Esophagus squamous epithelium (tissue), 5 donors: Measurements from ENCODE around the gene ZFP92. TPM values are rescaled to one million over a fixed set of nuclear protein-coding genes. Genes with fewer than 3 reads are reported as not detected.

ENCODE experiments used
- DNase-seq: peaks from one replicate; lab custom pipeline; 2025; lab: John Stamatoyannopoulos, UW
- H3K27ac ChIP-seq, 4 donors: fragments of 200-600 bp; sonication (generic); one replicate each; pipeline ENCODE4 v1.5.1; 2016 to 2019; ENCODE audit warnings: mild to moderate bottlenecking in 1 of 4
- H3K27me3 ChIP-seq, 4 donors: fragments of 200-600 bp; sonication (generic); 1 replicate in 3 of 4; 2 replicates in 1 of 4; pipeline versions ENCODE4 v1.5.1 to v1.6.0; 2017 to 2021; ENCODE audit warnings: antibody characterized with exemption in 1 of 4
- H3K36me3 ChIP-seq, 3 donors: fragments of 200-600 bp; sonication (generic); one replicate each; pipeline ENCODE4 v1.5.1; 2016 to 2019
- H3K4me1 ChIP-seq, 3 donors: fragments of 200-600 bp; sonication (generic); one replicate each; pipeline ENCODE4 v1.5.1; 2017 to 2019
- H3K4me3 ChIP-seq, 4 donors: fragments of 200-600 bp; sonication (generic); 1 replicate in 3 of 4; 2 replicates in 1 of 4; pipeline ENCODE4 v1.5.1; 2016 to 2019; ENCODE audit warnings: mild to moderate bottlenecking in 2 of 4, moderate library complexity in 1 of 4
- H3K9me3 ChIP-seq, 3 donors: fragments of 200-600 bp; sonication (generic); one replicate each; pipeline ENCODE4 v1.5.1; 2016 to 2019
- CTCF ChIP-seq, 6 experiments: fragments of 450-650 bp in 4 of 6; fragments of 200-600 bp in 2 of 6; sonication (generic) in 2 of 6; IDR thresholded peaks; one replicate each; pipeline ENCODE4 v1.5.1; 2016 to 2019; ENCODE audit warnings: antibody characterized with exemption in 6 of 6, mild to moderate bottlenecking in 4 of 6, moderate library complexity in 4 of 6
- POLR2A ChIP-seq, 4 donors: fragments of 450-650 bp; IDR thresholded peaks; one replicate each; pipeline ENCODE4 v1.6.1; 2017; ENCODE audit warnings: antibody characterized with exemption in 4 of 4, mild to moderate bottlenecking in 4 of 4, moderate library complexity in 3 of 4
- WGBS, 2 donors: methylation state at CpG; one replicate each; pipeline ENCODE4 v1.1.5; 2018; 5-methylcytosine and 5-hydroxymethylcytosine counted together
- intact Hi-C: fragments of 100-400 bp; cut with DNase I; formaldehyde crosslinking; loops from one replicate; pipeline ENCODE4 v1.15.0; 2022
- total RNA-seq, 4 donors: library from RNA; depleted of rRNA; stranded (reverse); fragments of >200 nt; gene quantifications; one replicate each; pipeline ENCODE4 v1.1.0, GENCODE V29; 2016
- donor health status: DM: yes; HTN: yes; CAD: no.

ZFP92 gene
- total RNA-seq, 4 donors from 2014 or later, result 0.11 to 0.97 (median 0.37) TPM

GRCh38 chrX:153417637-153418036 is 6.4 kb downstream of the ZFP92 start:
- peaks cover 0 to 5% (median 0%) of the 10 kb centered on the region in 3 donors for H3K4me1 ChIP-seq
- H3K27me3 ChIP-seq, result peaks cover 0 to 63% (median 0%) of the 10 kb centered on the region in 4 donors
- no peaks in the 10 kb centered on the region for H3K36me3 ChIP-seq
- TF ChIP-seq POLR2A (IDR thresholded peaks at IDR 0.05) (no peak), CTCF (IDR thresholded peaks at IDR 0.05) (no peak)
- H3K9me3 ChIP-seq, result no peaks in the 10 kb centered on the region
- H3K4me3 ChIP-seq, result no peak overlapping the region
- DNase-seq, result no peak
- WGBS, 2 donors, result 74 to 96% methylated on average over 5 to 8 of the region's 8 CpGs
- no peak overlapping the region for H3K27ac ChIP-seq
- intact Hi-C loops, result no loop called here

GRCh38 chrX:153420851-153421599 is 9.8 kb downstream of the ZFP92 start:
- intact Hi-C loops, result no loop called here
- no peak for TF ChIP-seq CTCF (IDR thresholded peaks at IDR 0.05)
- TF ChIP-seq POLR2A (IDR thresholded peaks at IDR 0.05), result no peak
- H3K9me3 ChIP-seq, result no peaks in the 10 kb centered on the region
- no peaks in the 10 kb centered on the region for H3K4me1 ChIP-seq
- no peak for DNase-seq
- no peak overlapping the region for H3K4me3 ChIP-seq
- H3K27ac ChIP-seq, result no peak overlapping the region
- whole genome bisulfite sequencing, 2 donors, result 87% methylated on average over 44 of the region's 91 CpGs; no CpG with 5 or more reads in 1 of the 2 donors
- H3K36me3 ChIP-seq, result no peaks in the 10 kb centered on the region
- H3K27me3 ChIP-seq, result peaks cover 0 to 29% (median 0%) of the 10 kb centered on the region in 4 donors

- WGBS, 2 donors, result 87 to 89% methylated on average over 9 to 12 of the region's 18 CpGs
- Histone ChIP-seq H3K27ac (no peak overlapping the region), H3K4me1 (no peaks in the 10 kb centered on the region), H3K4me3 (no peak overlapping the region), H3K36me3 (no peaks in the 10 kb centered on the region), H3K9me3 (no peaks in the 10 kb centered on the region), H3K27me3 (peaks cover 0 to 21% (median 0%) of the 10 kb centered on the region in 4 donors)
- no peak for DNase-seq
- intact Hi-C loops, result no loop called here
- TF ChIP-seq CTCF (IDR thresholded peaks at IDR 0.05) (no peak), POLR2A (IDR thresholded peaks at IDR 0.05) (no peak)
These were observed 10.6 kb downstream of the ZFP92 start for GRCh38 chrX:153421856-153422255.

GRCh38 chrX:153423652-153424051 is 12.4 kb downstream of the ZFP92 start:
- H3K4me3 ChIP-seq, result no peak overlapping the region
- no peak overlapping the region for H3K27ac ChIP-seq
- TF ChIP-seq POLR2A (IDR thresholded peaks at IDR 0.05) (no peak), CTCF (IDR thresholded peaks at IDR 0.05) (no peak)
- peaks cover 0 to 12% (median 0%) of the 10 kb centered on the region in 4 donors for H3K27me3 ChIP-seq
- DNase-seq, result no peak
- no peaks in the 10 kb centered on the region for H3K4me1 ChIP-seq
- intact Hi-C loops, result no loop called here
- H3K9me3 ChIP-seq, result no peaks in the 10 kb centered on the region
- WGBS, 2 donors, result 69 to 75% methylated on average over 5 to 8 of the region's 8 CpGs
- H3K36me3 ChIP-seq, result no peaks in the 10 kb centered on the region

- WGBS, 2 donors, result 79 to 93% methylated on average over 3 of the region's 3 CpGs
- Histone ChIP-seq H3K4me1 (no peaks in the 10 kb centered on the region), H3K4me3 (no peak overlapping the region), H3K36me3 (no peaks in the 10 kb centered on the region), H3K27ac (no peak overlapping the region), H3K27me3 (peaks cover 0 to 4% (median 0%) of the 10 kb centered on the region in 4 donors), H3K9me3 (peaks cover 0 to 7% (median 0%) of the 10 kb centered on the region in 3 donors)
- intact Hi-C loops, result no loop called here
- TF ChIP-seq POLR2A (IDR thresholded peaks at IDR 0.05) (no peak), CTCF (IDR thresholded peaks at IDR 0.05) (no peak)
- no peak for DNase-seq
These were observed 14.9 kb downstream of the ZFP92 start for GRCh38 chrX:153426204-153426603.
